A673 (cell line): ENCODE data around the gene MYO7A. TPM values are rescaled to one million over a fixed set of nuclear protein-coding genes. Genes with fewer than 3 reads are reported as not detected.

Experiments used
- BruUV-seq: library from RNA; stranded (reverse); fragments of 400-500 nt; replicated peaks from 2 replicates; lab custom pipeline; 2021; lab: Mats Ljungman, UMichigan
- CTCF ChIA-PET: fragments of 300-600 bp; sonication (Branson Sonifier 250); formaldehyde crosslinking; loops from one replicate; lab custom pipeline; 2022; ENCODE audit warnings: antibody characterized with exemption; lab: Charles Lee
- POLR2A ChIA-PET: fragments of 300-600 bp; sonication (Branson Sonifier 250); formaldehyde crosslinking; loops from one replicate; lab custom pipeline; 2022; ENCODE audit warnings: antibody characterized with exemption; ENCODE audit not compliant: low non-redundant PET; lab: Charles Lee
- DNase-seq: peaks from one replicate; pipeline ENCODE4 v3.0.0-alpha.2; 2015; ENCODE audit warnings: low spot score
- H3K27ac ChIP-seq: fragments of 200-600 bp; sonication (generic); 2 replicates; pipeline ENCODE4 v1.5.1; 2016; ENCODE audit warnings: mixed run types, low read depth, mild to moderate bottlenecking, mixed read lengths, antibody characterized with exemption, low read length; ENCODE audit not compliant: poor library complexity, severe bottlenecking
- H3K27me3 ChIP-seq: fragments of 200-600 bp; sonication (generic); replicated peaks from 2 replicates; pipeline ENCODE4 v1.6.1; 2017; ENCODE audit warnings: mixed run types, low read depth, mild to moderate bottlenecking, mixed read lengths, antibody characterized with exemption, low read length; ENCODE audit not compliant: insufficient read depth, poor library complexity
- H3K36me3 ChIP-seq: fragments of 200-600 bp; sonication (generic); 2 replicates; pipeline ENCODE4 v1.6.1; 2016; ENCODE audit warnings: mixed run types, mild to moderate bottlenecking, mixed read lengths, antibody characterized with exemption, low read length; ENCODE audit not compliant: insufficient read depth, poor library complexity, severe bottlenecking
- H3K4me1 ChIP-seq: fragments of 200-600 bp; sonication (generic); 2 replicates; pipeline ENCODE4 v1.6.1; 2017; ENCODE audit warnings: mixed run types, mild to moderate bottlenecking, mixed read lengths, antibody characterized with exemption, low read length; ENCODE audit not compliant: insufficient read depth, poor library complexity, severe bottlenecking
- H3K4me3 ChIP-seq: fragments of 200-600 bp; sonication (generic); 2 replicates; pipeline ENCODE4 v1.5.1; 2016; ENCODE audit warnings: low read depth, mixed run types, mild to moderate bottlenecking, mixed read lengths, low read length; ENCODE audit not compliant: poor library complexity, severe bottlenecking
- H3K9me3 ChIP-seq: fragments of 200-600 bp; sonication (generic); 2 replicates; pipeline ENCODE4 v1.6.1; 2016; ENCODE audit warnings: mixed run types, low read depth, mild to moderate bottlenecking, mixed read lengths, antibody characterized with exemption, low read length; ENCODE audit not compliant: poor library complexity, severe bottlenecking
- CTCF ChIP-seq: fragments of 300-800, 200-600 bp; sonication (generic); conservative IDR thresholded peaks from 2 replicates; pipeline ENCODE4 v1.5.1; 2017; ENCODE audit warnings: low read depth, mild to moderate bottlenecking, antibody characterized with exemption, low read length, moderate library complexity, mixed read lengths
- EZH2 ChIP-seq: fragments of 200-600 bp; sonication (generic); IDR thresholded peaks from 2 replicates; pipeline ENCODE4 v1.6.1; 2017; ENCODE audit warnings: borderline replicate concordance, low read depth, mild to moderate bottlenecking, mixed read lengths, antibody characterized with exemption, low read length; ENCODE audit not compliant: poor library complexity, severe bottlenecking
- intact Hi-C: fragments of 100-400 bp; cut with micrococcal nuclease; formaldehyde crosslinking; loops from one replicate; pipeline ENCODE4 v1.10.0; 2022; ENCODE audit not compliant: unreplicated experiment
- total RNA-seq: library from RNA; stranded (reverse); gene quantifications from 2 replicates; pipeline ENCODE4 v1.2.3, GENCODE V29; 2021

Gene MYO7A
- total RNA-seq, 1 experiment from 2014 or later = not detected

DNA sequence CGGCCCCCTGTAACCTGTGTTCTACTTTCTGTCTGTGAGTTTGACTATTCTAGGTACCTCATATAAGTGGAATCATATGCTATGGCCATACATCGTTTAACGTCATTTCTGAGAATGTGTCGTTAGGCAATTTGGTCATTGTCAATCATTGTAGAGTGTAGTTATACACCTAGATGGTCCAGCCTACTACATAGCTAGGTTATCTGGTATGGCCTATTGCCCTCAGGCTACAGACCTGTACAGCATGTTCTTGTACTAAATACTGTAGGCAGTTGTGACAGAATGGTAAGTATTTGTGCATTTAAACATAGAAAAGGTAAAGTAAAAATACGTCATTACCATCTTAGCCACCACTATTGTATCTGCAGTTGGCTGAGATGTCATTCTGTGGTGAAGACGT lies 35.2 kb downstream of the MYO7A start:
- no peaks in the 10 kb centered on the region for H3K9me3 ChIP-seq
- ChIA-PET POLR2A (no interaction called here), CTCF (no interaction called here)
- H3K27me3 ChIP-seq = no peaks in the 10 kb centered on the region
- H3K4me3 ChIP-seq = no peak overlapping the region
- BruUV-seq = no TSS peak
- no peak overlapping the region for H3K27ac ChIP-seq
- intact Hi-C loops = no loop called here
- TF ChIP-seq CTCF = no peak
- TF ChIP-seq EZH2 = no peak
- no peak for DNase-seq
- no peaks in the 10 kb centered on the region for H3K4me1 ChIP-seq
- H3K36me3 ChIP-seq = no peaks in the 10 kb centered on the region

GRCh38 chr11:77165066-77165465 lies 37.0 kb downstream of the MYO7A start:
- BruUV-seq = no TSS peak

GRCh38 chr11:77166021-77166420 lies 38.0 kb downstream of the MYO7A start:
- Histone ChIP-seq H3K4me3 (no peak overlapping the region), H3K9me3 (no peaks in the 10 kb centered on the region), H3K4me1 (no peaks in the 10 kb centered on the region), H3K27ac (no peak overlapping the region), H3K27me3 (no peaks in the 10 kb centered on the region), H3K36me3 (no peaks in the 10 kb centered on the region)
- intact Hi-C loops = no loop called here
- CTCF ChIA-PET = no interaction called here
- DNase-seq = no peak
- BruUV-seq = no TSS peak
- no peak for TF ChIP-seq CTCF
- no peak for TF ChIP-seq EZH2
- POLR2A ChIA-PET = interaction anchor here (0.6 kb wide), 1 partner anchor 170 kb away, joined by 4 read pairs; no protein-coding TSS in a partner anchor

More at GRCh38 chr11:77165066-77165465, 37.0 kb downstream of the MYO7A start:
- intact Hi-C loops = no loop called here
- H3K27me3 ChIP-seq = no peaks in the 10 kb centered on the region
- H3K27ac ChIP-seq = no peak overlapping the region
- CTCF ChIA-PET = interaction anchor here (0.5 kb wide), 1 partner anchor 118 kb away, joined by 4 read pairs; no protein-coding TSS in a partner anchor
- POLR2A ChIA-PET = no interaction called here
- H3K4me1 ChIP-seq = no peaks in the 10 kb centered on the region
- no peaks in the 10 kb centered on the region for H3K36me3 ChIP-seq
- H3K4me3 ChIP-seq = no peak overlapping the region
- H3K9me3 ChIP-seq = no peaks in the 10 kb centered on the region
- DNase-seq = no peak
- TF ChIP-seq CTCF (no peak), EZH2 (no peak)
